CD4-positive, alpha-beta T cell treated with Interleukin-17A for 4 hours (primary cell): ENCODE measurements around the gene PREX1.
"Not testable (repeated sequence)": the region's sequence is repeated elsewhere in the genome, so short reads cannot be mapped to it uniquely, and the experiment has no call there.

Experiments used
- DNase-seq: peaks from one replicate; pipeline ENCODE4 v3.0.0-alpha.2; 2020; ENCODE audit warnings: mixed read lengths

Gene PREX1

DNA sequence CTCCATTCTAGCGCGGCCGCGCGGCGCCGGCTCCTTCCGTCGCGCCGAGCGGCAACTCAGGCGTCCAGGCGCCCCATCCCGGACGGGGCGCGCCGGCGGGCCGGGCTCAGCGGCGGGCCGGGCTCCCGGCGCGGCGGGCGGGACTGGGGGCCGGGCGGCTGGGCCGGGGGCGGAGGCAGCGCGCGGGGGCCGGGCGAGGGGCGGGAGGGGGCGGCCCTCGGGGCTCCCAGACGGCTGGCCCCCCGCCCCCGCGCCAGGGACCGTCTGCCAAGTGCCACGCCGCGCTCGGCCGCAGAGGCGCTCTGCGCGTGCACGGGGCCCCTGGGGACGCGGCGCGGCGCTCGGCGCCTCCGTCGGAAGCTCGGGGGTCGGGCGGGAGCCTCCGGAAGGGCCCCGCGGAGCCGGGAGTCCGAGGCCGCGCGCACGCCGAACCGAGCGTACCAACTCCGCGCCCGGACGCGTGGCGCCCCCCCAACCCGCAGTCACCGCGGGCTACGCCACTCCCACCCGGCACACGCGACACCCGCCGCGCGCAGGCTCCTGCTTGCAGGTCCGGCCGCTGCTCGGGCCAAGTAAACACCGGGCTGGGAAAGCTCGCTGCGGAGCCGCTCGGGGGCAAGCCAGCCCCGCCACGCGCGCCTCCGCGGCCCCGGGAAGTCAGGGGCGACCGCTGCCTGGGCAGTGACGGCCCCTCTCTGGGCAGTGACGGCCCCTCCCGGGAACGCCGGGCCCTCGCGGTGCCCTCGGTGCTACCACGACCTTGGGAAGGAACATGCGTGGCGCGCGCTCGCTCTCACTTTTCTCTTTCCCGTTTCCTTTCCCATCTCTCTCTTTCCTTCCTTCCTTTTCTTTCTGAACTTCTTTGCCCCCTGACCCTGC, at the start of gene PREX1:
TSS of gene PREX1 (minus strand) at position 145 of the 879 bp plus-strand sequence. CDS start at position 6, 139 bp downstream.
- DNase-seq, result peak; percentile 86

DNA sequence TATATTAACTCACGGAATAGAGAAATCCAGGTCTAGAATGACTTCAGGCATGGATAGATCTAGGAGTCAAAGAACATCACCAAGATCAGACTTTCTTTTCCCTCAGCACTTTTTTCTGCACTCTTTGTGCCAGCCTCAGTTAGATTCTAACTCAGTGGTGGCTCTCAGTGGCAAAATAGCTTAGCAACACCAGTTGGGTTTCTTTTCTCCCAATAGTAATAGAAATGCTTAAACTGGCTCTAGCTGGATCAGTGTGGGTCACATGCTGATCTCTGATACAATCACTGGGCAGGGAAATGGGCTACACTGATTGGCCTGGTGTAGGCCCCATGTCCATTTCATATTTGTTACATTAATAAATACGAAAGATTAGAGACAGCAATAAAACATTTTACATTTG, 49.5 kb upstream of the PREX1 start:
- no peak for DNase-seq

GRCh38 chr20:48875914-48876240, 48.1 kb upstream of the PREX1 start:
- DNase-seq, result no peak

- no peak for DNase-seq
Observed at GRCh38 chr20:48875233-48875913, 47.6 kb upstream of the PREX1 start.

GRCh38 chr20:48869442-48869841, 41.6 kb upstream of the PREX1 start:
- not testable (repeated sequence) for DNase-seq

- DNase-seq, result no peak
Observed at GRCh38 chr20:48866936-48867335, 39.1 kb upstream of the PREX1 start.

DNA sequence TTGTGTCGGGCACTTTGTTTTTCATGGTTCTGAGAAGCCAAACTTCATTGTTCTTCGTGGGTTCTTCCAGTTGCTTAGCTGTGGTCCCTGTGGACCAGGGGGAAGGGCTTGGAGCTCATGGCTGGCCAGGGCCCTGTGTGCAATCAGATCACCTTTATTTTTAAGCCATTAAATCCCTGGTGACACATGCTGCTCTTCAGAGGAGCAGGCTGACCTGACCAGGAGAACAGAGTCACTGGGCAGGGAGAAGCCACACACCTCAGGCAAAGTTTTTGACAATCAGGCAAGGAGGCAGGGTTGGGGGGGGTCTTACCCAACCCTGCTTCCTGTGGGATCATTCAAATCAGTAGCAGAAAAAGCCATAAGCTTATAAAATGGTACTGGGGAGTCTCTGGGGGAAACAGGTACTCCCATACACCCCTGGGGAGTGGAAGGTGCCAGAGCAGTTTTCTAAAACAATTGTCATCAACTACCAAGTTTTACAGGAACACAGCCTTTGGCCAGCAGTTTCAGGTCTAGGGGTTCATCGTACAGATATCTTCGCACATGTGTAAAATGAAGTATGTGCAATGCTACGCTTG, 37.0 kb upstream of the PREX1 start:
- no peak for DNase-seq

- DNase-seq, result no peak
Observed at GRCh38 chr20:48864254-48864653, 36.5 kb upstream of the PREX1 start.

- no peak for DNase-seq
Observed at GRCh38 chr20:48862279-48862678, 34.5 kb upstream of the PREX1 start.

DNA sequence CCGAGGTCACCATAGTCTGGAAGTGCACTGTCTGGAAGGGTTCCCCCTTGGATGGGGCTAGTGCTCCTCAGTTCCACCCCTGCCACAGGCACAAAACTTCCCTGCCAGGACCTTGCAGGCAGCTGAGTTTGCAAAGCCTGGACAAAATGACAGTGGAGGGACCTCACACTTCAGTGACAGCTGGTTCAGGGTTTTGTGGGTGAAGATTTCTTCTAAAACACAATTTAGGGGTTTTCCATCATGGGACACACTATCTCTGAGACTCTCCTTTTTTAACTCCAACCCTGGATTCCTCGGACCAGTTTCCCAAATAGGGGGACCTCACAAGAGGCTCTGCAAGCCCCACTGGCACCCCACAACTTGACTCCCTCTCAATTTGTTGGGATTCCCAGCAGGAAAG, 33.6 kb upstream of the PREX1 start:
- no peak for DNase-seq

DNA sequence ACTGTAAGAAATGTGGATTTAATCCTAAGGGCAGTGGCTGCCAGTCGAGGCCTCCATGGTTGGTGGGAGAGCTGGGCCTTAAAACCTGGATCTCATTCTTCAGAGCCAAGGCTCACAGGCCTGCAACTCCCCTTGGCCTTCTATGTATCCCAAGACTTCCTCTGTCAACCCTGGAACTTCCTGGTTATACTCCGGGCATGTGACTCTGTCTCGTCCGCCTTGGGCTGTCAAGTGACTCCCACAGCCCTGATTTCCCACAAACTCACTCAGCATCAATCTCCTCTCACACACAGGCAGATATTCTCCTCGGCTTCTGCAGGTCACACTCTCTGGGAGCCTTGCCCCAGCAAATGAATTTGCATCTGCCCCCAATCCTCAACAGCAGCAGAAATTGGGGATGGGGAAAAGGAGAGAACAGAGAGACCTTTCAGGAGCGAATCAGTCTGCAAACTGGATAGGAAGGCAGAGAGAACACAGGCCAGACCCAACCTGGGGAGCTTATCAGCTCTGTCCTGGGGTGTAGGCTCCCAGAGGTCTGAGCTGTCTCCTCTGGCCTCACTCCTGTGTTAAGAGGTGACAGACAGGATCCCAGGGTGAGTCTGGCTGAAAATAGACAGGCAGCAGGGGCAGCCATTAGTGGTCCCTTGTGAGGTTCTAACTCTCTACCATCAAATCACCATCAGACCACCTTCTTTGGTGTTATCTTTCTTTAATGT, 30.4 kb upstream of the PREX1 start:
- no peak for DNase-seq

DNA sequence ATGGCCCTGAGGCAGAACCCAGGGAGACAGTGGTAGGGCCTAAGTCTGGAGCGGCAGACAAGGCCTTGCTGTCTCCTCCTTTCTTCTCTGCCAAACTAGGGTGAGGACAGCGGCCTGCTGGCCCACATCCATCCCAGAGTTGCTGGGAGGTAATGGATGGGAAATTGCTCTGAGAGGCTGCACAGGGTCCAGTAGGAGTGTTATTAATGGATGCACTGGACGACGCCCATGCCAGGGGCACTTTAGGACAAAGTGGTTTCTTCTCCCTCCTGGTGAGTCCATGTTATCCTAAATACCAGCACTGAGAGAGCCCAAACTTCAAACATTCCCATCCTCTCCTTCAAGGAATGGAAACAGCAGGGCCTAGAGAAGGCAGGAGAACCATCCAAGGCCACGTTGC, 28.3 kb upstream of the PREX1 start:
- DNase-seq, result no peak

DNA sequence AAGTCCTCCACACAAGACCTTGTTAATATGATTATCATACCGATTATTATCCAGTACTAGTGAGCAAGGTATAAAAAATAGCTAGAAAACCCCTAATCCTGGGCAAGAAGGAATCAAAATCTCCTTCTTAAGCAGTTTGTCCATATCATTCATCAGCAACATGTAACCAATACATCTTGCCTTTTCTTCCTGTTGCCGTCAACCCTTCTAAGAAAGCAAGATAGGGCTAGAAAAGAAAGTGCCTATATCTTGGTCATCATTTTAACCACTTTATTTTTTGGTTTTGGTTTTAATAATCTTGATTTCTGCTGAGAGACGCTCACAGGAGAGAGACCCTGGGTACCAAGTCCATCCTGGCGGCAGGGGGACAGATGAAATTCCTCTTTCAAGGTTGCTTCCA, 27.2 kb upstream of the PREX1 start:
- DNase-seq, result no peak

GRCh38 chr20:48852609-48853008, 24.8 kb upstream of the PREX1 start:
- no peak for DNase-seq

- no peak for DNase-seq
Observed at GRCh38 chr20:48851579-48851978, 23.8 kb upstream of the PREX1 start.

DNA sequence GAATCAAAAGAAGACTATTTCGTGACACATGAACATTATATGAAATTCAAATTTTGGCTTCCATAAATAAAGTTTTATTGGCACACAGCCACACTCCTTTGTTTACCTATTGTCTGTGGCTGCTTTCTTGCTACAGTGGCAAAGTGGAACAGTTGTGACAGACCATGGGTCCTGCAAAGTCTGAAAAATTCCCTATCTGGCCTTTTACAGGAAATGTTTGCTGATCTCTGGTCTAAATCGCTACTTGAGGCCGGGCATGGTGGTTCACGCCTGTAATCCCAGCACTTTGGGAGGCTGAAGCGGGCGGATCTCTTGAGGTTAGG, 23.1 kb upstream of the PREX1 start:
- no peak for DNase-seq

DNA sequence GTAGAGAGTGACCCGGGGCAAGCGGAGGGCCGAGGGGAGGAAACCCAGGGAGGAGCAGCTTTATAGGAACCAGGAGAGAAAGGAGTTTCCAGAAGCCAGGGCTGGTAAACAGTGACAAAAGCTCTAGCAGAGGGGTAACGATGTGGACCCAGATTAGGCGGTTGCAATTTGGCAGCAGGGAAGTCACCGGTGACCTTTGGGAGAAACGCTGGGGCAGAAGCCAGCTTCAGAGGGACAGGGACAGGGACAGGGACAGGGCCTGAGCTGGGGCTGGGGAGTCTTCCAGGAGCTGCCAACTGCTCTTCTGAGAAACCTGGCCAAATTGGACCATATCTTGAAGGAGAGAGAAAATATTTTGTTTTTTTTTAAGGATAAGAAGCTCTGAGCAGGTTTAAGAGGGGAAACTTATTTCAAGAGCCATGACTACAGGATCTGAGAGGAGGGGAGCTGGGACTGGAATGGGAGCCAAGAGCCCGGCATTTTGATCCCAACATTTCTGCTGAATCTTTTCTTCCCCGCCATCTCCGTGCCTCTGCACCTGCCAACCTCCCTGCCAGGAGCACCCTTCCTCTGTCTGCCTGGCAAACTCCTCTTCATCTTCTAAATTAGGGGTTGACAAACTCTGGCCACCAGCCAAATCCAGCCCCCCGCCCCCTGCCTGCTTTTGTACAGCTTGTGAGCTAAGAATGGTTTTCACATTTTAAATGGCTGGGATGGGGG, 22.6 kb upstream of the PREX1 start:
- no peak for DNase-seq

- DNase-seq, result no peak
Observed at GRCh38 chr20:48849779-48850178, 22.0 kb upstream of the PREX1 start.

- no peak for DNase-seq
Observed at GRCh38 chr20:48849299-48849698, 21.5 kb upstream of the PREX1 start.

GRCh38 chr20:48847498-48848205, 19.9 kb upstream of the PREX1 start:
- no peak for DNase-seq

- no peak for DNase-seq
Observed at GRCh38 chr20:48846516-48847492, 19.0 kb upstream of the PREX1 start.
